GM12864 (cell line): ENCODE data around the gene DYNC2I2.
A peak's percentile ranks its signal among the peaks of the same experiment; 100 is the strongest.
"Not testable (repeated sequence)": the region's sequence is repeated elsewhere in the genome, so short reads cannot be mapped to it uniquely, and the experiment has no call there.

Experiments
- DNase-seq: peaks from one replicate; pipeline ENCODE4 v3.0.0-alpha.2; 2011; ENCODE audit warnings: low read depth
- H3K4me3 ChIP-seq: 2 replicates; pipeline ENCODE4 v1.5.1; 2011; ENCODE audit warnings: mild to moderate bottlenecking, low read depth, low read length, control low read depth
- CTCF ChIP-seq: IDR thresholded peaks from 2 replicates; pipeline ENCODE4 v1.5.1; 2011; ENCODE audit warnings: low read depth, mild to moderate bottlenecking, moderate library complexity, low read length, control low read depth, inconsistent platforms; ENCODE audit errors: missing control alignments

The DYNC2I2 gene

GRCh38 chr9:128603697-128604096, 53.0 kb downstream of the DYNC2I2 start:
- no peak for TF ChIP-seq CTCF
- DNase-seq: no peak
- no peak overlapping the region for H3K4me3 ChIP-seq

GRCh38 chr9:128600099-128600498, 56.5 kb downstream of the DYNC2I2 start:
- H3K4me3 ChIP-seq: no peak overlapping the region
- no peak for TF ChIP-seq CTCF
- DNase-seq: no peak

GRCh38 chr9:128595471-128595870, 61.2 kb downstream of the DYNC2I2 start:
- no peak overlapping the region for H3K4me3 ChIP-seq
- no peak for TF ChIP-seq CTCF
- DNase-seq: no peak

GRCh38 chr9:128593856-128594255, 62.8 kb downstream of the DYNC2I2 start:
- no peak for TF ChIP-seq CTCF
- no peak for DNase-seq
- H3K4me3 ChIP-seq: no peak overlapping the region

GRCh38 chr9:128593039-128593438, 63.6 kb downstream of the DYNC2I2 start:
- no peak for DNase-seq
- no peak for TF ChIP-seq CTCF
- no peak overlapping the region for H3K4me3 ChIP-seq

- H3K4me3 ChIP-seq: no peak overlapping the region
- no peak for DNase-seq
- TF ChIP-seq CTCF: no peak
Observed at GRCh38 chr9:128588581-128589233, 67.9 kb downstream of the DYNC2I2 start.

GRCh38 chr9:128587453-128587852, 69.2 kb downstream of the DYNC2I2 start:
- TF ChIP-seq CTCF: no peak
- H3K4me3 ChIP-seq: no peak overlapping the region
- peak; percentile 3 for DNase-seq

GRCh38 chr9:128586934-128587333, 69.7 kb downstream of the DYNC2I2 start:
- DNase-seq, H3K4me3 ChIP-seq: not testable (repeated sequence)

- H3K4me3 ChIP-seq, DNase-seq: not testable (repeated sequence)
Observed at GRCh38 chr9:128585155-128585554, 71.5 kb downstream of the DYNC2I2 start.
